ENCODE data around the gene ADORA1. TPM values are rescaled to one million over a fixed set of nuclear protein-coding genes. Genes with fewer than 3 reads are reported as not detected.

ADORA1 gene
- total and polyA plus RNA-seq, 2 donors from 2014 or later, result 4.9 to 21.2 TPM

DNA sequence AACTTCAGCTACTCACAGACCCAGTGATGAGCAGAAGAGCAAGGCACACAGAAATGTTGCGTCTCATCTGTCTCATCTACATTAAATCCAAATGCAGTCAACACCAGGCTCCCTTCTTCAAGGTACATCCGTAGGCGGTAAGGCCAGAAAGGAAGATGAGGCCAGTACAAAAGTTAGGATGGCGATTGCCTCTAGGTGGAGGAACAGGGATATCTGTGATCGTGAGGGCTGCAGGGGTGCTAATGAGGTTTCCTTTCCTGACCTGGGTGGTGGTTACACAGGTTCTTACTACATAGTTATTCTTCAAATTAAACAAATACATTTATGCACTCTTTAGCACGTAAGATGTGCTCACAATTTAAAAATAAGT, 49.5 kb downstream of the ADORA1 start:
- DNase-seq (no peak), FAIRE-seq (no peak)
- intact Hi-C loops (cut with DNase I), result no loop called here
- peaks cover 2 to 15% (median 4%) of the 10 kb centered on the region in 3 donors for H3K4me1 ChIP-seq (ENCODE audit: control insufficient read depth in 2 of 3, insufficient read depth in 2 of 3, low read depth in 1 of 3, low read length in 3 of 3)
- TF ChIP-seq, protein P1, sequence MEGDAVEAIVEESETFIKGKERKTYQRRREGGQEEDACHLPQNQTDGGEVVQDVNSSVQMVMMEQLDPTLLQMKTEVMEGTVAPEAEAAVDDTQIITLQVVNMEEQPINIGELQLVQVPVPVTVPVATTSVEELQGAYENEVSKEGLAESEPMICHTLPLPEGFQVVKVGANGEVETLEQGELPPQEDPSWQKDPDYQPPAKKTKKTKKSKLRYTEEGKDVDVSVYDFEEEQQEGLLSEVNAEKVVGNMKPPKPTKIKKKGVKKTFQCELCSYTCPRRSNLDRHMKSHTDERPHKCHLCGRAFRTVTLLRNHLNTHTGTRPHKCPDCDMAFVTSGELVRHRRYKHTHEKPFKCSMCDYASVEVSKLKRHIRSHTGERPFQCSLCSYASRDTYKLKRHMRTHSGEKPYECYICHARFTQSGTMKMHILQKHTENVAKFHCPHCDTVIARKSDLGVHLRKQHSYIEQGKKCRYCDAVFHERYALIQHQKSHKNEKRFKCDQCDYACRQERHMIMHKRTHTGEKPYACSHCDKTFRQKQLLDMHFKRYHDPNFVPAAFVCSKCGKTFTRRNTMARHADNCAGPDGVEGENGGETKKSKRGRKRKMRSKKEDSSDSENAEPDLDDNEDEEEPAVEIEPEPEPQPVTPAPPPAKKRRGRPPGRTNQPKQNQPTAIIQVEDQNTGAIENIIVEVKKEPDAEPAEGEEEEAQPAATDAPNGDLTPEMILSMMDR (IDR thresholded peaks at IDR 0.05; ENCODE audit: borderline replicate concordance, extremely low read depth, insufficient read depth), result no peak
- no peaks in the 10 kb centered on the region for H3K36me3 ChIP-seq (ENCODE audit: control insufficient read depth in 2 of 3, insufficient read depth in 3 of 3, low read length in 3 of 3)
- H3K27me3 ChIP-seq (ENCODE audit: control insufficient read depth, insufficient read depth, low read length), result no peaks in the 10 kb centered on the region
- H3K9me3 ChIP-seq (ENCODE audit: control insufficient read depth in 2 of 3, insufficient read depth in 1 of 3, low read length in 3 of 3), result no peaks in the 10 kb centered on the region
- H3K27ac ChIP-seq (ENCODE audit: low read depth in 2 of 2, low read length in 2 of 2), result no peak overlapping the region
- no peak overlapping the region for H3K9ac ChIP-seq (ENCODE audit: low read length in 3 of 3)
- no peak overlapping the region for H3K4me3 ChIP-seq (ENCODE audit: low read length in 3 of 3)

DNA sequence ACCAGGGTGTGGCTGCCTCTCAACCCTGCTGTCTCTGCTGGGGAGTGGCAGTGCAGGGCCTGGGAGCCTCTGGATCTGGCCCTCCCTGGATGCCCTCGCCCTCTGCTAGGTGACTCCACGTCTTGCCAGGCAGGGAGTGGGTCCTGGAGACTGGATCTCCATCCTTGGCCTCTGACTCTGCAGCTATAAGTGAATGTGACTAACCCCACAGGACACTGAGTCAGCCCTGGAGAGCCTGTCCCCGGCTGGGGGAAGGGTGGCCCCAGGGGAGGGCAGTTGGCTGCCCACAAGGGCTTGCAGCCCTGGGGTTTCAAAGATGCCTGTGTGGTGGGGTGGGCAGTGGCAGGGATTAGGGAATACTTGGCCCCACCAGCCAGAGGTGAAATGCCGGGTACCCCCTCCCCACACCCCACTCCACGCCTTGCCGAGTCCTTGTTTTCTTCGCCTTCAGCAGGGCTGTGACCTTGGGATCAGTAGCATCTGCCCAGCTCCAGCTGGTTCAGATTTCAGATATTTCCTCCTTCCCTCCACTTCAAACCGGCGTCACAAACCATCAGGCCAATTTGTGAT, 50.0 kb downstream of the ADORA1 start:
- DNase-seq (no peak), FAIRE-seq (no peak)
- no peak overlapping the region for H3K27ac ChIP-seq (ENCODE audit: low read depth in 2 of 2, low read length in 2 of 2)
- no peaks in the 10 kb centered on the region for H3K27me3 ChIP-seq (ENCODE audit: control insufficient read depth, insufficient read depth, low read length)
- H3K9ac ChIP-seq (ENCODE audit: low read length in 3 of 3), result no peak overlapping the region
- no peak overlapping the region for H3K4me3 ChIP-seq (ENCODE audit: low read length in 3 of 3)
- H3K4me1 ChIP-seq (ENCODE audit: control insufficient read depth in 2 of 3, insufficient read depth in 2 of 3, low read depth in 1 of 3, low read length in 3 of 3), result peaks cover 2 to 12% (median 4%) of the 10 kb centered on the region in 3 donors
- TF ChIP-seq, protein P1 (IDR thresholded peaks at IDR 0.05; ENCODE audit: borderline replicate concordance, extremely low read depth, insufficient read depth), result no peak
- H3K9me3 ChIP-seq (ENCODE audit: control insufficient read depth in 2 of 3, insufficient read depth in 1 of 3, low read length in 3 of 3), result no peaks in the 10 kb centered on the region
- no peaks in the 10 kb centered on the region for H3K36me3 ChIP-seq (ENCODE audit: control insufficient read depth in 2 of 3, insufficient read depth in 3 of 3, low read length in 3 of 3)
- intact Hi-C loops (cut with DNase I), result no loop called here

DNA sequence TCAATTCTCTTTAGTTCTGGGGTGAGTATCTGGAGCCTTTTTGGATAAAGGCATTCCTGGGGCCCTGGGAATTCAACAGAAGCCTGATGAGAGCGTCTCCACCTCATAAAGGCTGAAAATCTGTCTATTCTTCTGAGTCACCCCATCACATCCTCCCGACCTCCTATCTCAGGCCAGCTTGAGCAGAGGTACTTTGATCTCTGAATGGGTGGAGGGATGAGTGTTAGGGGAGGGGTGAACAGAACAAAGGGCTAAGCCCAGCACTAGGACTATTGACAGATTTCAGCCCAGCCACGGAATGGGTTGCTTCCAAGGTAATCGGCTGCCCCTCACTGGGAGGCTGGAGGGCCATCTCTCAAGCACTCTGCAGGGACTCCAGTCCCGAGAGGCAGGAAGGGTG, 50.6 kb downstream of the ADORA1 start:
- TF ChIP-seq, protein P1 (IDR thresholded peaks at IDR 0.05; ENCODE audit: borderline replicate concordance, extremely low read depth, insufficient read depth), result no peak
- no peaks in the 10 kb centered on the region for H3K36me3 ChIP-seq (ENCODE audit: control insufficient read depth in 2 of 3, insufficient read depth in 3 of 3, low read length in 3 of 3)
- DNase-seq, result no peak
- H3K9ac ChIP-seq (ENCODE audit: low read length in 3 of 3), result no peak overlapping the region
- no peaks in the 10 kb centered on the region for H3K9me3 ChIP-seq (ENCODE audit: control insufficient read depth in 2 of 3, insufficient read depth in 1 of 3, low read length in 3 of 3)
- no peak overlapping the region for H3K27ac ChIP-seq (ENCODE audit: low read depth in 2 of 2, low read length in 2 of 2)
- H3K27me3 ChIP-seq (ENCODE audit: control insufficient read depth, insufficient read depth, low read length), result no peaks in the 10 kb centered on the region
- no peak overlapping the region for H3K4me3 ChIP-seq (ENCODE audit: low read length in 3 of 3)
- no peak for FAIRE-seq
- intact Hi-C loops (cut with DNase I), result no loop called here
- peaks cover 2 to 11% (median 4%) of the 10 kb centered on the region in 3 donors for H3K4me1 ChIP-seq (ENCODE audit: control insufficient read depth in 2 of 3, insufficient read depth in 2 of 3, low read depth in 1 of 3, low read length in 3 of 3)
